ENCODE data around the gene RAB3C.

DNA sequence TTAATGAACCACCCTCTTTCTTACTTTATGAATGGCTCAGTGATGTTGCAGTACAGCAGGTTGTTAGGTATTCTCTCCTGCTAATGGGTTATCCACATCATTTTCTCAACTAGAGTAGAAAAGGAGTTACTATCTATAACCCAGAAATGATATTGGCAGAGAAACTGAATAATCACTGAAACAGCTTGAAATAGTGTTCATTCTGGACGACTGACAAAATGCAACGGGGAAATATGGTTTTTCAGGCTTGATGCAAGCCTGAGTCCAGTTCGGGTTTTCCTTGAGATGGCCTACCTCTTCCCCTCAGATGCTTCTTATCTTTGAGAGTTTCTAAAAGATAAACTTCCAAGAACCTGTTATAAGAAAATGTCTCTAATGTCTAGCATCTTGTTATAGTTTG is 187.3 kb downstream of the RAB3C start:
- TF ChIP-seq, protein P1, sequence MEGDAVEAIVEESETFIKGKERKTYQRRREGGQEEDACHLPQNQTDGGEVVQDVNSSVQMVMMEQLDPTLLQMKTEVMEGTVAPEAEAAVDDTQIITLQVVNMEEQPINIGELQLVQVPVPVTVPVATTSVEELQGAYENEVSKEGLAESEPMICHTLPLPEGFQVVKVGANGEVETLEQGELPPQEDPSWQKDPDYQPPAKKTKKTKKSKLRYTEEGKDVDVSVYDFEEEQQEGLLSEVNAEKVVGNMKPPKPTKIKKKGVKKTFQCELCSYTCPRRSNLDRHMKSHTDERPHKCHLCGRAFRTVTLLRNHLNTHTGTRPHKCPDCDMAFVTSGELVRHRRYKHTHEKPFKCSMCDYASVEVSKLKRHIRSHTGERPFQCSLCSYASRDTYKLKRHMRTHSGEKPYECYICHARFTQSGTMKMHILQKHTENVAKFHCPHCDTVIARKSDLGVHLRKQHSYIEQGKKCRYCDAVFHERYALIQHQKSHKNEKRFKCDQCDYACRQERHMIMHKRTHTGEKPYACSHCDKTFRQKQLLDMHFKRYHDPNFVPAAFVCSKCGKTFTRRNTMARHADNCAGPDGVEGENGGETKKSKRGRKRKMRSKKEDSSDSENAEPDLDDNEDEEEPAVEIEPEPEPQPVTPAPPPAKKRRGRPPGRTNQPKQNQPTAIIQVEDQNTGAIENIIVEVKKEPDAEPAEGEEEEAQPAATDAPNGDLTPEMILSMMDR (IDR thresholded peaks at IDR 0.05): no peak
- TF ChIP-seq POLR2A (IDR thresholded peaks at IDR 0.05): no peak

Data from body of pancreas (tissue), 4 donors.